Measurements from ENCODE around the gene ITPKC. TPM values are rescaled to one million over a fixed set of nuclear protein-coding genes. Genes with fewer than 3 reads are reported as not detected.

The ITPKC gene
- total and polyA plus RNA-seq, 9 of the 15 experiments (the other 6 are each of a cell fraction or from before 2014, with no cell fraction given), result 0.08 to 9.3 (median 5.8) TPM

GRCh38 chr19:40690693-40691420 lies 26.1 kb upstream of the ITPKC start (continued):
- TF ChIP-seq ZNF592 (IDR thresholded peaks at IDR 0.05) (peak; percentile 99), NEUROD1 (IDR thresholded peaks at IDR 0.05; ENCODE audit: borderline replicate concordance, low read depth, low read length, partially characterized antibody) (peak; percentile 46), DIDO1 (tag; IDR thresholded peaks at IDR 0.05; ENCODE audit: low read depth) (no peak), ZKSCAN1 (IDR thresholded peaks at IDR 0.05; ENCODE audit: low read depth, low read length) (no peak), PTBP1 (IDR thresholded peaks at IDR 0.05; ENCODE audit: low read depth, low read length) (no peak), ZHX1 (conservative IDR thresholded peaks at IDR 0.05; ENCODE audit: low read length) (no peak), PURB (CRISPR knock-in tag; IDR thresholded peaks at IDR 0.05; ENCODE audit: low read depth) (no peak), HIVEP1 (CRISPR knock-in tag; IDR thresholded peaks at IDR 0.05) (no peak), NR0B1 (IDR thresholded peaks at IDR 0.05; ENCODE audit: partially characterized antibody) (no peak), FOXA1 (IDR thresholded peaks at IDR 0.05; ENCODE audit: borderline replicate concordance) (no peak), ARNT (IDR thresholded peaks at IDR 0.05) (no peak), TCF7L2 (IDR thresholded peaks at IDR 0.05; ENCODE audit: low read depth, low read length) (no peak), CBX8 (IDR thresholded peaks at IDR 0.05; ENCODE audit: borderline replicate concordance, extremely low read depth, low read depth, low read length, poor library complexity, severe bottlenecking) (no peak), POLR2G (IDR thresholded peaks at IDR 0.05; ENCODE audit: low read depth, low read length) (peak; percentile 90), ZNF77 (CRISPR knock-in tag; IDR thresholded peaks at IDR 0.05) (no peak), MCM5 (IDR thresholded peaks at IDR 0.05; ENCODE audit: low read depth) (no peak), STAT5A (IDR thresholded peaks at IDR 0.05; ENCODE audit: borderline replicate concordance, low read length) (no peak), EHMT2 (IDR thresholded peaks at IDR 0.05) (no peak), TCF7 (IDR thresholded peaks at IDR 0.05; ENCODE audit: borderline replicate concordance) (no peak), SNIP1 (IDR thresholded peaks at IDR 0.05; ENCODE audit: low read depth) (no peak), MAX (CRISPR knock-in tag; IDR thresholded peaks at IDR 0.05) (peak; percentile 97)
